ENCODE results near the gene RAB22A. TPM values are rescaled to one million over a fixed set of nuclear protein-coding genes. Genes with fewer than 3 reads are reported as not detected.

RAB22A gene
- total and polyA plus RNA-seq, 2 of the 4 experiments (the other 2 are of a cell fraction) = 8.2 to 8.4 TPM

DNA sequence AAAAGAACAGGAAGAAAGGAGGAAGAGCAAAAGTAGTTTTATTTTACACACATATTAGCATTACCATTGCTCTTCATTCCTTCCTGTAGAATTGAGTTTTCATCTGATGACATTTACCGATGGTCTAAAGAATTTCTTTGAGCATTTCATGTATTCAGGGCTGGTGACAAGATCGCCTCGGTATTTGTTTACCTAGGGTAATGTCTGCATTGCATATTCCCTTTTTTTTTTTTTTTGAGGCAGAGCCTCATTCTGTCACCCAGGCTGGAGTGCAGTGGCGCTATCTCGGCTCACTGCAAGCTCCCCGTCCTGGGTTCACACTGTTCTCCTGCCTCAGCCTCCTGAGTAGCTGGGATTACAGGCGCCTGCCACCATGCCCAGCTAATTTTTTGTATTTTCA, 19.3 kb downstream of the RAB22A start:
- Histone ChIP-seq H2AFZ (replicated peaks; ENCODE audit: low read length, poor library complexity) (no peak overlapping the region), H2BK20ac (ENCODE audit: low read depth, low read length) (no peak overlapping the region), H4K5ac (ENCODE audit: low read depth, low read length) (no peak overlapping the region), H3K18ac (ENCODE audit: low read depth, low read length) (no peak overlapping the region), H2BK5ac (ENCODE audit: low read depth, low read length, poor library complexity, severe bottlenecking) (no peak overlapping the region), H3K27ac (ENCODE audit: insufficient read depth, low read length) (no peak overlapping the region), H3K23ac (ENCODE audit: low read depth, low read length) (no peak overlapping the region), H3K9ac (ENCODE audit: low read depth, low read length) (no peak overlapping the region), H3K14ac (replicated peaks; ENCODE audit: low read depth, low read length) (no peak overlapping the region), H3K79me1 (ENCODE audit: low read depth in 1 of 2, low read length in 2 of 2) (peaks cover 17 to 64% of the 10 kb centered on the region in 2 experiments), H3K9me1 (ENCODE audit: insufficient read depth, low read length) (peaks cover 10% of the 10 kb centered on the region; the same call in 1 of the 2 replicates), H2BK120ac (ENCODE audit: low read depth, low read length) (no peak overlapping the region), H3K36me3 (ENCODE audit: control insufficient read depth, insufficient read depth, low read length) (peaks cover 2% of the 10 kb centered on the region; the same call in 1 of the 2 replicates), H3K4ac (ENCODE audit: low read depth, low read length) (no peak overlapping the region), H3K27me3 (ENCODE audit: control insufficient read depth, insufficient read depth, low read length) (no peaks in the 10 kb centered on the region), H2AK5ac (ENCODE audit: low read depth, low read length) (no peak overlapping the region), H2BK15ac (ENCODE audit: low read depth, low read length) (no peak overlapping the region), H3K9me3 (ENCODE audit: control insufficient read depth, insufficient read depth, low read length) (no peaks in the 10 kb centered on the region), H3K56ac (ENCODE audit: extremely low read depth, insufficient read depth, low read length) (no peak overlapping the region), H4K8ac (ENCODE audit: low read depth in 2 of 2, low read length in 2 of 2) (no peak overlapping the region), H3K4me1 (ENCODE audit: control insufficient read depth, insufficient read depth, low read length) (peaks cover 5% of the 10 kb centered on the region; the same call in 1 of the 2 replicates), H4K91ac (ENCODE audit: insufficient read depth, low read depth, low read length) (no peak overlapping the region), H3K4me2 (ENCODE audit: low read depth, low read length) (peak overlapping the region; percentile 46; the same call in 1 of the 2 replicates), H2AK9ac (replicated peaks; ENCODE audit: low read depth, low read length, poor library complexity) (no peak overlapping the region), H3K4me3 (ENCODE audit: insufficient read depth, low read depth, low read length) (no peak overlapping the region), H4K20me1 (ENCODE audit: insufficient read depth, low read length) (peaks cover 52% of the 10 kb centered on the region)
- TF ChIP-seq USF2 (IDR thresholded peaks at IDR 0.05; ENCODE audit: low read depth, low read length) = no peak
- TF ChIP-seq MAFK (IDR thresholded peaks at IDR 0.05; ENCODE audit: low read depth, low read length) = no peak
- no peak for TF ChIP-seq POLR2A (IDR thresholded peaks at IDR 0.05; ENCODE audit: low read depth, low read length)
- TF ChIP-seq, protein P1, sequence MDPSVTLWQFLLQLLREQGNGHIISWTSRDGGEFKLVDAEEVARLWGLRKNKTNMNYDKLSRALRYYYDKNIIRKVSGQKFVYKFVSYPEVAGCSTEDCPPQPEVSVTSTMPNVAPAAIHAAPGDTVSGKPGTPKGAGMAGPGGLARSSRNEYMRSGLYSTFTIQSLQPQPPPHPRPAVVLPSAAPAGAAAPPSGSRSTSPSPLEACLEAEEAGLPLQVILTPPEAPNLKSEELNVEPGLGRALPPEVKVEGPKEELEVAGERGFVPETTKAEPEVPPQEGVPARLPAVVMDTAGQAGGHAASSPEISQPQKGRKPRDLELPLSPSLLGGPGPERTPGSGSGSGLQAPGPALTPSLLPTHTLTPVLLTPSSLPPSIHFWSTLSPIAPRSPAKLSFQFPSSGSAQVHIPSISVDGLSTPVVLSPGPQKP (IDR thresholded peaks at IDR 0.05; ENCODE audit: borderline replicate concordance, low read depth, low read length) = no peak
- no peak for TF ChIP-seq FOS (IDR thresholded peaks at IDR 0.05; ENCODE audit: low read depth, low read length)
- no peak for TF ChIP-seq MAZ (IDR thresholded peaks at IDR 0.05; ENCODE audit: borderline replicate concordance, low read depth, low read length)
- ChIA-PET POLR2A (ENCODE audit: unreplicated experiment) (no interaction called here), CTCF (no interaction called here)
- in situ Hi-C loops (cut with MboI; ENCODE audit: low sequenced_read_pairs) = no loop called here
- ATAC-seq (ENCODE audit: low read depth) (peak; percentile 40; the same call in 1 of the 2 replicates), DNase-seq (no peak)
- dilution Hi-C loops (cut with HindIII; ENCODE audit: low sequenced_read_pairs, unreplicated experiment) = no loop called here
- no TSS peak for BruUV-seq (replicated peaks)
- intact Hi-C loops (cut with micrococcal nuclease) = loop anchor here (5.0 kb wide), 1 partner anchor 48 kb away; no protein-coding TSS in a partner anchor
- WGBS, 2 experiments (ENCODE audit: extremely low coverage in 2 of 2, insufficient read length in 1 of 2) = no CpG with 5 or more reads among the region's 7 CpGs

All from IMR-90 (cell line).